SW 1271 (cell line): ENCODE data around the gene ABCA4.
"Not testable (repeated sequence)": the region's sequence is repeated elsewhere in the genome, so short reads cannot be mapped to it uniquely, and the experiment has no call there.

ENCODE experiments used
- DNase-seq, 2 experiments: peaks; one replicate each; lab custom pipeline; 2025; lab: John Stamatoyannopoulos, UW

The ABCA4 gene

GRCh38 chr1:94120991-94121390, at the start of gene ABCA4:
ABCA4 (minus strand) TSS chr1:94121148; CDS start chr1:94121045, 103 bp downstream.
- DNase-seq = no peak

GRCh38 chr1:94169126-94169525, 48.2 kb upstream of the ABCA4 start:
- DNase-seq = no peak

- DNase-seq = no peak
Measured at GRCh38 chr1:94165843-94166242, 44.9 kb upstream of the ABCA4 start.

- not testable (repeated sequence) for DNase-seq
Measured at GRCh38 chr1:94164885-94165284, 43.9 kb upstream of the ABCA4 start.

- DNase-seq = not testable (repeated sequence)
Measured at GRCh38 chr1:94164121-94164520, 43.2 kb upstream of the ABCA4 start.

- DNase-seq = not testable (repeated sequence)
Measured at GRCh38 chr1:94163249-94163648, 42.3 kb upstream of the ABCA4 start.

- DNase-seq = no peak
Measured at GRCh38 chr1:94160811-94161210, 39.9 kb upstream of the ABCA4 start.

GRCh38 chr1:94156096-94156625, 35.2 kb upstream of the ABCA4 start:
- no peak for DNase-seq

- DNase-seq = no peak
Measured at GRCh38 chr1:94154989-94155388, 34.0 kb upstream of the ABCA4 start.

- no peak for DNase-seq
Measured at GRCh38 chr1:94153133-94153532, 32.2 kb upstream of the ABCA4 start.

- not testable (repeated sequence) for DNase-seq
Measured at GRCh38 chr1:94149166-94149565, 28.2 kb upstream of the ABCA4 start.

GRCh38 chr1:94146273-94146672, 25.3 kb upstream of the ABCA4 start:
- no peak for DNase-seq

- DNase-seq = no peak
Measured at GRCh38 chr1:94144836-94145235, 23.9 kb upstream of the ABCA4 start.

- DNase-seq = no peak
Measured at GRCh38 chr1:94143809-94144176, 22.8 kb upstream of the ABCA4 start.

- DNase-seq = no peak
Measured at GRCh38 chr1:94143173-94143808, 22.3 kb upstream of the ABCA4 start.

- DNase-seq = no peak
Measured at GRCh38 chr1:94142583-94142982, 21.6 kb upstream of the ABCA4 start.

GRCh38 chr1:94142022-94142421, 21.1 kb upstream of the ABCA4 start:
- DNase-seq = no peak

GRCh38 chr1:94132111-94132510, 11.2 kb upstream of the ABCA4 start:
- DNase-seq = no peak

GRCh38 chr1:94130851-94131595, 10.1 kb upstream of the ABCA4 start:
- no peak for DNase-seq

GRCh38 chr1:94126651-94127050, 5.7 kb upstream of the ABCA4 start:
- DNase-seq = no peak

GRCh38 chr1:94125551-94126514, 4.9 kb upstream of the ABCA4 start:
- DNase-seq = no peak

GRCh38 chr1:94124538-94124937, 3.6 kb upstream of the ABCA4 start:
- DNase-seq = no peak
